PC-3 (cell line): ENCODE results near the gene MYBPH. TPM values are rescaled to one million over a fixed set of nuclear protein-coding genes. Genes with fewer than 3 reads are reported as not detected.

Source experiments
- ATAC-seq: fragments of 200-7000 bp; cut with Tn5 transposase; 2 replicates; pipeline ENCODE4 v1.9.1; 2020; ENCODE audit warnings: mild to moderate bottlenecking, moderate library complexity
- BruUV-seq: library from RNA; stranded (reverse); fragments of 400-500 nt; replicated peaks from 2 replicates; lab custom pipeline; 2021; lab: Mats Ljungman, UMichigan
- CTCF ChIA-PET: fragments of 300-600 bp; sonication (Branson Sonifier 250); formaldehyde crosslinking; loops from one replicate; lab custom pipeline; 2022; ENCODE audit warnings: antibody characterized with exemption; lab: Charles Lee
- POLR2A ChIA-PET: fragments of 300-600 bp; sonication (Branson Sonifier 250); formaldehyde crosslinking; loops from one replicate; lab custom pipeline; 2022; ENCODE audit warnings: antibody characterized with exemption; ENCODE audit not compliant: unreplicated experiment; lab: Charles Lee
- DNase-seq: peaks from one replicate; pipeline ENCODE4 v3.0.0-alpha.2; 2015
- H2AFZ ChIP-seq: fragments of 300-600 bp; sonication (generic); 2 replicates; pipeline ENCODE4 v1.6.0; 2016; ENCODE audit warnings: antibody characterized with exemption, low read length
- H3F3A ChIP-seq: fragments of 300-600 bp; sonication (generic); one replicate; pipeline ENCODE4 v1.6.0; 2017; ENCODE audit warnings: antibody characterized with exemption, low read length, control low read depth, mild to moderate bottlenecking; ENCODE audit not compliant: unreplicated experiment
- H3K27ac ChIP-seq: fragments of 300-600 bp; sonication (generic); 2 replicates; pipeline ENCODE4 v1.5.1; 2016; ENCODE audit warnings: mild to moderate bottlenecking, low read length
- H3K27me3 ChIP-seq: fragments of 300-600 bp; sonication (generic); 2 replicates; pipeline ENCODE4 v1.6.1; 2016; ENCODE audit warnings: low read length, mixed read lengths
- H3K36me3 ChIP-seq: fragments of 300-600 bp; sonication (generic); 2 replicates; pipeline ENCODE4 v1.6.1; 2016; ENCODE audit warnings: low read depth, mixed run types, low read length, mixed read lengths
- H3K4me1 ChIP-seq: fragments of 300-600 bp; sonication (generic); 2 replicates; pipeline ENCODE4 v1.5.1; 2016; ENCODE audit warnings: low read length; ENCODE audit not compliant: insufficient read depth
- H3K4me2 ChIP-seq: fragments of 300-600 bp; sonication (generic); 2 replicates; pipeline ENCODE4 v1.6.0; 2016; ENCODE audit warnings: low read length
- H3K4me3 ChIP-seq: fragments of 300-600 bp; sonication (generic); 2 replicates; pipeline ENCODE4 v1.5.1; 2016; ENCODE audit warnings: mild to moderate bottlenecking, low read length, mixed read lengths
- H3K79me2 ChIP-seq: fragments of 300-600 bp; sonication (generic); 2 replicates; pipeline ENCODE4 v1.6.1; 2017; ENCODE audit warnings: low read length, mixed read lengths
- H3K9ac ChIP-seq: fragments of 300-600 bp; sonication (generic); 2 replicates; pipeline ENCODE4 v1.6.0; 2016; ENCODE audit warnings: mild to moderate bottlenecking, low read length
- H3K9me2 ChIP-seq: fragments of 300-600 bp; sonication (generic); replicated peaks from 2 replicates; pipeline ENCODE4 v1.6.1; 2016; ENCODE audit warnings: mixed run types, low read length, mixed read lengths
- H3K9me3 ChIP-seq: fragments of 300-600 bp; sonication (generic); 2 replicates; pipeline ENCODE4 v1.6.1; 2016; ENCODE audit warnings: low read length, mixed read lengths
- H4K20me1 ChIP-seq: fragments of 300-600 bp; sonication (generic); 2 replicates; pipeline ENCODE4 v1.6.1; 2016; ENCODE audit warnings: low read length, mixed read lengths
- CTCF ChIP-seq: fragments of 300-600 bp; sonication (generic); conservative IDR thresholded peaks from 2 replicates; pipeline ENCODE4 v1.5.1; 2017; ENCODE audit warnings: antibody characterized with exemption, low read depth, mild to moderate bottlenecking, low read length
- EZH2 ChIP-seq: fragments of 300-600 bp; sonication (generic); IDR thresholded peaks from one replicate; pipeline ENCODE4 v1.6.1; 2017; ENCODE audit warnings: antibody characterized with exemption, mild to moderate bottlenecking, low read length; ENCODE audit not compliant: unreplicated experiment
- EZH2phosphoT487 ChIP-seq: fragments of 300-600 bp; sonication (generic); IDR thresholded peaks from 2 replicates; pipeline ENCODE4 v1.6.1; 2018; ENCODE audit warnings: mild to moderate bottlenecking, antibody characterized with exemption, low read length, borderline replicate concordance
- intact Hi-C: fragments of 100-400 bp; cut with micrococcal nuclease; formaldehyde crosslinking; loops from 2 replicates; pipeline ENCODE4 v1.9.0; 2023
- total RNA-seq: library from RNA; depleted of rRNA; stranded (reverse); fragments of >200 nt; gene quantifications from 2 replicates; pipeline ENCODE4 v1.2.3, GENCODE V29; 2014

MYBPH gene
- total RNA-seq, 1 experiment from 2014 or later, result not detected

GRCh38 chr1:203181586-203182386 lies 6.2 kb upstream of the MYBPH start:
- no peak overlapping the region for H3K4me2 ChIP-seq
- H3K36me3 ChIP-seq, result no peaks in the 10 kb centered on the region
- H3K9me2 ChIP-seq, result no peaks in the 10 kb centered on the region
- H3K9ac ChIP-seq, result no peak overlapping the region
- ATAC-seq (no peak), DNase-seq (no peak)
- H3K79me2 ChIP-seq, result no peaks in the 10 kb centered on the region
- no peak for TF ChIP-seq CTCF
- TF ChIP-seq EZH2, result no peak
- no peak for TF ChIP-seq EZH2phosphoT487
- H2AFZ ChIP-seq, result no peak overlapping the region
- no peaks in the 10 kb centered on the region for H3K27me3 ChIP-seq
- H3F3A ChIP-seq, result no peaks in the 10 kb centered on the region
- BruUV-seq, result no TSS peak
- POLR2A ChIA-PET, result no interaction called here
- CTCF ChIA-PET, result interaction anchor here (0.7 kb wide), 1 partner anchor 140 kb away, joined by 4 read pairs; no protein-coding TSS in a partner anchor
- no peaks in the 10 kb centered on the region for H3K9me3 ChIP-seq
- no peaks in the 10 kb centered on the region for H4K20me1 ChIP-seq
- H3K4me1 ChIP-seq, result peaks cover 13% of the 10 kb centered on the region
- H3K27ac ChIP-seq, result no peak overlapping the region
- H3K4me3 ChIP-seq, result no peak overlapping the region
- intact Hi-C loops, result no loop called here

GRCh38 chr1:203180611-203181330 lies 5.1 kb upstream of the MYBPH start:
- TF ChIP-seq EZH2 (no peak), EZH2phosphoT487 (no peak), CTCF (no peak)
- no peaks in the 10 kb centered on the region for H4K20me1 ChIP-seq
- H3K79me2 ChIP-seq, result no peaks in the 10 kb centered on the region
- no peak overlapping the region for H3K4me2 ChIP-seq
- no peak overlapping the region for H3K27ac ChIP-seq
- DNase-seq, result no peak
- ChIA-PET CTCF (no interaction called here), POLR2A (no interaction called here)
- no TSS peak for BruUV-seq
- no peaks in the 10 kb centered on the region for H3K9me2 ChIP-seq
- no peak overlapping the region for H2AFZ ChIP-seq
- ATAC-seq, result no peak
- H3F3A ChIP-seq, result no peaks in the 10 kb centered on the region
- H3K9ac ChIP-seq, result no peak overlapping the region
- H3K9me3 ChIP-seq, result no peaks in the 10 kb centered on the region
- intact Hi-C loops, result no loop called here
- H3K4me3 ChIP-seq, result no peak overlapping the region
- peaks cover 13% of the 10 kb centered on the region for H3K4me1 ChIP-seq
- no peaks in the 10 kb centered on the region for H3K27me3 ChIP-seq
- H3K36me3 ChIP-seq, result no peaks in the 10 kb centered on the region

GRCh38 chr1:203179667-203180005 lies 4.0 kb upstream of the MYBPH start:
- DNase-seq (no peak), ATAC-seq (no peak)
- H3K79me2 ChIP-seq, result no peaks in the 10 kb centered on the region
- H3K4me3 ChIP-seq, result no peak overlapping the region
- no peaks in the 10 kb centered on the region for H3K9me2 ChIP-seq
- ChIA-PET CTCF (no interaction called here), POLR2A (no interaction called here)
- H2AFZ ChIP-seq, result no peak overlapping the region
- intact Hi-C loops, result no loop called here
- no peaks in the 10 kb centered on the region for H3K27me3 ChIP-seq
- no TSS peak for BruUV-seq
- H3K9ac ChIP-seq, result no peak overlapping the region
- no peak overlapping the region for H3K27ac ChIP-seq
- H3F3A ChIP-seq, result no peaks in the 10 kb centered on the region
- H3K4me2 ChIP-seq, result no peak overlapping the region
- no peaks in the 10 kb centered on the region for H4K20me1 ChIP-seq
- TF ChIP-seq EZH2phosphoT487 (no peak), EZH2 (no peak), CTCF (no peak)
- no peaks in the 10 kb centered on the region for H3K36me3 ChIP-seq
- H3K4me1 ChIP-seq, result peaks cover 13% of the 10 kb centered on the region
- H3K9me3 ChIP-seq, result no peaks in the 10 kb centered on the region
